WI38 (cell line): ENCODE results near the gene CCPG1.
"Not testable (repeated sequence)": the region's sequence is repeated elsewhere in the genome, so short reads cannot be mapped to it uniquely, and the experiment has no call there.

Experiments
- H3K4me3 ChIP-seq: 2 replicates; pipeline ENCODE4 v1.5.1; 2011; ENCODE audit warnings: low read depth, mild to moderate bottlenecking, control low read depth, low read length
- CTCF ChIP-seq: IDR thresholded peaks from 2 replicates; pipeline ENCODE4 v1.5.1; 2012; ENCODE audit warnings: low read depth, mild to moderate bottlenecking, control low read depth, low read length

Gene CCPG1

GRCh38 chr15:55408012-55408928 lies at the start of gene CCPG1, which contains the start of gene PIERCE2:
CCPG1 (minus strand) TSS chr15:55408359; CDS start chr15:55389424, 18,935 bp downstream.
PIERCE2 (plus strand) TSS chr15:55408495; CDS start chr15:55408769, 274 bp downstream.
- peak within 1 kb of the TSS; percentile 80 for H3K4me3 ChIP-seq
- TF ChIP-seq CTCF: peak; percentile 66

- TF ChIP-seq CTCF: no peak
- no peak overlapping the region for H3K4me3 ChIP-seq
Measured at GRCh38 chr15:55457401-55458022, 49.4 kb upstream of the CCPG1 start.

GRCh38 chr15:55447030-55447394 lies 38.9 kb upstream of the CCPG1 start:
- H3K4me3 ChIP-seq: not testable (repeated sequence)

GRCh38 chr15:55446379-55447029 lies 38.3 kb upstream of the CCPG1 start:
- H3K4me3 ChIP-seq: not testable (repeated sequence)

- not testable (repeated sequence) for H3K4me3 ChIP-seq
Measured at GRCh38 chr15:55445936-55446335, 37.8 kb upstream of the CCPG1 start.

- H3K4me3 ChIP-seq: not testable (repeated sequence)
Measured at GRCh38 chr15:55443141-55443540, 35.0 kb upstream of the CCPG1 start.

GRCh38 chr15:55434989-55435825 lies 27.0 kb upstream of the CCPG1 start:
- TF ChIP-seq CTCF: peak; percentile 30
- no peak overlapping the region for H3K4me3 ChIP-seq

GRCh38 chr15:55422089-55422488 lies 13.9 kb upstream of the CCPG1 start:
- TF ChIP-seq CTCF: no peak
- H3K4me3 ChIP-seq: no peak overlapping the region
